ENCODE measurements around the gene TRIM63.

DNA sequence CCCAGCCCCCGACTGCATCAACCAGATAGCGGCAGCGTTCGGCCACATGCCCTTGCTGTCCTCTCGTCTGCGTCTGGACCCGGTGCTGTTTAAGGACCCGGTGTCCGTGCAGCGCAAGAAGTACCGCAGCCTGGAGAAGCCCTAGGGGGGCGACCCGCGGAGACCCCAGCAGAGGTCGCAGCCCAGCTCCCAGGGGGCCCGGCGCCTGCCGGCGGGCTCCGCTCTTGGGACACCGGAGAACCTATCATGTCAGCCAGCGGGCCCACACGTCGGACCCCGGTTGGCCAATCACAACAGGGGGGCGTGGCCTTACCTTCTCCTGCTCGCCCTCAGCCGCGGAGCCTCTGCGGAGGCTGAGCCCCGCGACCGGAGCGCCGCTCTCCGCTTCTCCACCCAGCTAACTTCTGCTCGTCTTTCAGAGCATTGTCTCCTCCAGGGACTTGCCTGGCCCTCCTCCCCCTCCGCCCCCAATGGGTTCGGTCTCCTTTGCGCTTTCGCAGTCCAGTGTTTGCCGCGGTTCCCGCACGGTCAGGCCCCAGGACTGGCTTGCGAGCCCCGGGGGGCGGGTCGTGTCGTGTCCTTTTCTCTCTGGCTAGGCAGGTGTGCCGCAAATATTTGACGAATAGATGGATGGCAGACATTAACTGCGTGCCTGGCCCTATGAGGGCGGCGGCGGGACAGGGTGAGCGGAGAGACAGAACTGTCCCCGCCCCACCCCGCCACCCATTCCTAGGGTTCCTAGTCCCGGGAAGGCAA lies 32.0 kb downstream of the TRIM63 start:
- TF ChIP-seq, protein P1, sequence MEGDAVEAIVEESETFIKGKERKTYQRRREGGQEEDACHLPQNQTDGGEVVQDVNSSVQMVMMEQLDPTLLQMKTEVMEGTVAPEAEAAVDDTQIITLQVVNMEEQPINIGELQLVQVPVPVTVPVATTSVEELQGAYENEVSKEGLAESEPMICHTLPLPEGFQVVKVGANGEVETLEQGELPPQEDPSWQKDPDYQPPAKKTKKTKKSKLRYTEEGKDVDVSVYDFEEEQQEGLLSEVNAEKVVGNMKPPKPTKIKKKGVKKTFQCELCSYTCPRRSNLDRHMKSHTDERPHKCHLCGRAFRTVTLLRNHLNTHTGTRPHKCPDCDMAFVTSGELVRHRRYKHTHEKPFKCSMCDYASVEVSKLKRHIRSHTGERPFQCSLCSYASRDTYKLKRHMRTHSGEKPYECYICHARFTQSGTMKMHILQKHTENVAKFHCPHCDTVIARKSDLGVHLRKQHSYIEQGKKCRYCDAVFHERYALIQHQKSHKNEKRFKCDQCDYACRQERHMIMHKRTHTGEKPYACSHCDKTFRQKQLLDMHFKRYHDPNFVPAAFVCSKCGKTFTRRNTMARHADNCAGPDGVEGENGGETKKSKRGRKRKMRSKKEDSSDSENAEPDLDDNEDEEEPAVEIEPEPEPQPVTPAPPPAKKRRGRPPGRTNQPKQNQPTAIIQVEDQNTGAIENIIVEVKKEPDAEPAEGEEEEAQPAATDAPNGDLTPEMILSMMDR (IDR thresholded peaks at IDR 0.05): no peak
- peak in 1 of 2 donors; percentile 92 for TF ChIP-seq EP300 (IDR thresholded peaks at IDR 0.05)
